H1 (cell line): ENCODE results near the gene DOP1A. TPM values are rescaled to one million over a fixed set of nuclear protein-coding genes. Genes with fewer than 3 reads are reported as not detected.

Experiments used
- CTCF ChIA-PET: fragments of 300-600 bp; sonication (Branson Sonifier 250); formaldehyde crosslinking; loops from one replicate; lab custom pipeline; 2021; ENCODE audit not compliant: partially characterized antibody; lab: Charles Lee
- POLR2A ChIA-PET: fragments of 300-600 bp; sonication (Branson Sonifier 250); formaldehyde crosslinking; loops from one replicate; lab custom pipeline; 2021; ENCODE audit warnings: inconsistent platforms; ENCODE audit not compliant: partially characterized antibody; lab: Charles Lee
- DNase-seq, 2 experiments: peaks; one replicate each; pipeline versions ENCODE4 v3.0.0 to v3.0.0-alpha.2; 2010 to 2022; ENCODE audit warnings: low spot score in 2 of 2, low read depth in 1 of 2, mixed read lengths in 1 of 2
- FAIRE-seq: peaks from 2 replicates; lab custom pipeline; 2011; peaks lifted over from hg19 to GRCh38; lab: Jason Lieb, UNC
- H2AFZ ChIP-seq: 2 replicates; pipeline ENCODE4 v1.8.1; 2012; ENCODE audit warnings: low read length, inconsistent platforms
- H2AK5ac ChIP-seq: 2 replicates; pipeline ENCODE4 v1.6.1; 2013; ENCODE audit warnings: low read depth, low read length
- H2BK120ac ChIP-seq: replicated peaks from 2 replicates; pipeline ENCODE3; 2013; ENCODE audit warnings: low read depth, low read length, inconsistent platforms
- H2BK12ac ChIP-seq: 2 replicates; pipeline ENCODE4 v1.6.1; 2013; ENCODE audit warnings: low read depth, low read length
- H2BK15ac ChIP-seq: 2 replicates; pipeline ENCODE4 v1.6.1; 2013; ENCODE audit warnings: low read length
- H2BK20ac ChIP-seq: 2 replicates; pipeline ENCODE4 v1.6.1; 2013; ENCODE audit warnings: low read length
- H2BK5ac ChIP-seq: 2 replicates; pipeline ENCODE4 v1.6.1; 2013; ENCODE audit warnings: low read depth, low read length
- H3K14ac ChIP-seq: 2 replicates; pipeline ENCODE4 v1.6.1; 2013; ENCODE audit warnings: inconsistent platforms; ENCODE audit not compliant: insufficient read length
- H3K18ac ChIP-seq: 2 replicates; pipeline ENCODE4 v1.6.1; 2013; ENCODE audit warnings: low read length; ENCODE audit errors: extremely low read depth
- H3K23ac ChIP-seq: 2 replicates; pipeline ENCODE4 v1.6.1; 2013; ENCODE audit warnings: inconsistent platforms; ENCODE audit not compliant: insufficient read length
- H3K23me2 ChIP-seq: 2 replicates; pipeline ENCODE4 v1.6.1; 2013; ENCODE audit warnings: low read depth, low read length
- H3K27ac ChIP-seq: 2 replicates; pipeline ENCODE4 v1.6.1; 2011; ENCODE audit warnings: low read depth, low read length, inconsistent platforms
- H3K27me3 ChIP-seq, 4 experiments: replicated peaks in 1 of 4; 1 replicate in 1 of 4; 2 replicates in 3 of 4; pipeline versions ENCODE4 v1.6.1 to v1.8.1; 2011 to 2013; ENCODE audit warnings: low read length in 3 of 4, mild to moderate bottlenecking in 3 of 4, inconsistent platforms in 2 of 4, mixed read lengths in 2 of 4, moderate library complexity in 1 of 4; ENCODE audit not compliant: control insufficient read depth in 3 of 4, insufficient read depth in 3 of 4; ENCODE audit errors: extremely low read depth in 1 of 4
- H3K36me3 ChIP-seq, 4 experiments: 2 replicates each; pipeline versions ENCODE4 v1.6.1 to v1.8.1; 2011 to 2013; ENCODE audit warnings: mild to moderate bottlenecking in 4 of 4, low read length in 3 of 4, moderate library complexity in 2 of 4, control low read depth in 1 of 4, inconsistent platforms in 1 of 4; ENCODE audit not compliant: insufficient read depth in 4 of 4, control insufficient read depth in 2 of 4
- H3K4ac ChIP-seq: replicated peaks from 2 replicates; pipeline ENCODE3; 2013; ENCODE audit warnings: low read length, low read depth, mixed read lengths, inconsistent platforms; ENCODE audit not compliant: insufficient read length
- H3K4me1 ChIP-seq, 4 experiments: replicated peaks in 1 of 4; 1 replicate in 1 of 4; 2 replicates in 3 of 4; pipeline versions ENCODE4 v1.6.1 to v1.8.1; 2011 to 2013; ENCODE audit warnings: low read length in 3 of 4, inconsistent platforms in 2 of 4, mixed read lengths in 1 of 4; ENCODE audit not compliant: insufficient read depth in 4 of 4, control insufficient read depth in 3 of 4
- H3K4me2 ChIP-seq, 2 experiments: 2 replicates each; pipeline versions ENCODE4 v1.6.1 to v1.8.1; 2011 to 2013; ENCODE audit warnings: low read depth in 2 of 2, low read length in 2 of 2, control low read depth in 1 of 2, inconsistent platforms in 1 of 2, mild to moderate bottlenecking in 1 of 2; ENCODE audit not compliant: insufficient read depth in 1 of 2
- H3K4me3 ChIP-seq, 4 experiments: fragments of 200-600, 300-600 bp in 1 of 4; sonication (generic), shearing (Covaris generic), sonication (Bioruptor Twin) in 1 of 4; 2 replicates each; pipeline versions ENCODE4 v1.5.1 to v1.8.1; 2011 to 2016; ENCODE audit warnings: low read length in 4 of 4, low read depth in 3 of 4, control low read depth in 2 of 4, inconsistent platforms in 2 of 4, mild to moderate bottlenecking in 2 of 4, mixed read lengths in 1 of 4, moderate library complexity in 1 of 4; ENCODE audit not compliant: insufficient read depth in 2 of 4; ENCODE audit errors: extremely low read depth in 1 of 4
- H3K56ac ChIP-seq: replicated peaks from 2 replicates; pipeline ENCODE3; 2013; ENCODE audit warnings: low read depth, mild to moderate bottlenecking, mixed read lengths, low read length, inconsistent platforms; ENCODE audit not compliant: insufficient read length
- H3K79me1 ChIP-seq: 2 replicates; pipeline ENCODE4 v1.6.1; 2013; ENCODE audit warnings: low read depth, low read length, control low read depth
- H3K79me2 ChIP-seq, 2 experiments: 2 replicates each; pipeline versions ENCODE4 v1.6.1 to v1.8.1; 2012 to 2013; ENCODE audit warnings: low read length in 2 of 2, mild to moderate bottlenecking in 2 of 2, inconsistent platforms in 1 of 2; ENCODE audit not compliant: insufficient read depth in 2 of 2, control insufficient read depth in 1 of 2
- H3K9ac ChIP-seq, 4 experiments: replicated peaks in 1 of 4; 1 replicate in 1 of 4; 2 replicates in 3 of 4; pipeline versions ENCODE4 v1.6.1 to v1.8.1; 2011 to 2013; ENCODE audit warnings: low read depth in 3 of 4, low read length in 3 of 4, control low read depth in 2 of 4, mild to moderate bottlenecking in 2 of 4, moderate library complexity in 2 of 4, inconsistent platforms in 1 of 4; ENCODE audit errors: extremely low read depth in 1 of 4
- H3K9me3 ChIP-seq, 2 experiments: 2 replicates each; pipeline versions ENCODE4 v1.6.1 to v1.8.1; 2012 to 2013; ENCODE audit warnings: mild to moderate bottlenecking in 2 of 2, moderate library complexity in 2 of 2, control low read depth in 1 of 2, inconsistent platforms in 1 of 2, low read depth in 1 of 2, low read length in 1 of 2, mixed read lengths in 1 of 2; ENCODE audit not compliant: insufficient read depth in 2 of 2
- H4K20me1 ChIP-seq, 2 experiments: replicated peaks in 1 of 2; 2 replicates each; pipeline versions ENCODE3 to v1.8.1; 2011 to 2013; ENCODE audit warnings: inconsistent platforms in 2 of 2, low read length in 2 of 2, mild to moderate bottlenecking in 1 of 2; ENCODE audit not compliant: insufficient read depth in 2 of 2, control insufficient read depth in 1 of 2
- H4K5ac ChIP-seq: 2 replicates; pipeline ENCODE4 v1.6.1; 2013; ENCODE audit warnings: low read length, low read depth, mixed read lengths, inconsistent platforms; ENCODE audit not compliant: insufficient read length
- H4K8ac ChIP-seq: 2 replicates; pipeline ENCODE4 v1.8.0; 2013; ENCODE audit warnings: mild to moderate bottlenecking, moderate library complexity, low read length, inconsistent platforms; ENCODE audit not compliant: insufficient read depth; ENCODE audit errors: extremely low read depth
- H4K91ac ChIP-seq: replicated peaks from 2 replicates; pipeline ENCODE3; 2013; ENCODE audit warnings: low read length, mixed read lengths, inconsistent platforms; ENCODE audit not compliant: insufficient read length
- BCL11A ChIP-seq, 2 experiments: IDR thresholded peaks; one replicate each; pipeline ENCODE4 v1.6.1; 2011; ENCODE audit warnings: low read depth in 2 of 2, low read length in 2 of 2, mild to moderate bottlenecking in 2 of 2
- BRCA1 ChIP-seq: IDR thresholded peaks from 2 replicates; pipeline ENCODE4 v1.6.1; 2012; ENCODE audit warnings: low read depth, low read length, improper control_type of control experiment
- CBX8 ChIP-seq: fragments of 300-800, 300-1000 bp; sonication (generic); IDR thresholded peaks from 2 replicates; pipeline ENCODE4 v1.7.1; 2016; ENCODE audit warnings: low read depth, low read length, borderline replicate concordance
- EGR1 ChIP-seq: IDR thresholded peaks from 2 replicates; pipeline ENCODE4 v1.6.1; 2011; ENCODE audit warnings: low read depth, low read length, borderline replicate concordance
- EZH2 ChIP-seq: fragments of 200-600 bp; sonication (generic); IDR thresholded peaks from 2 replicates; pipeline ENCODE4 v1.7.1; 2012; ENCODE audit warnings: low read depth, mild to moderate bottlenecking, moderate library complexity, low read length, inconsistent platforms; ENCODE audit not compliant: severe bottlenecking
- GTF2F1 ChIP-seq: IDR thresholded peaks from 2 replicates; pipeline ENCODE4 v1.6.1; 2012; ENCODE audit warnings: low read depth, low read length, improper control_type of control experiment, borderline replicate concordance
- JUND ChIP-seq: IDR thresholded peaks from 2 replicates; pipeline ENCODE4 v1.6.1; 2011; ENCODE audit warnings: mild to moderate bottlenecking, improper control_type of control experiment, low read length
- KDM1A ChIP-seq: fragments of 200-600, 300-600 bp; sonication (generic); IDR thresholded peaks from 2 replicates; pipeline ENCODE4 v1.7.1; 2016; ENCODE audit warnings: mild to moderate bottlenecking, low read length, borderline replicate concordance
- KDM4A ChIP-seq: IDR thresholded peaks from one replicate; pipeline ENCODE4 v1.7.1; 2012; ENCODE audit warnings: low read depth, mild to moderate bottlenecking, moderate library complexity, low read length, inconsistent platforms; ENCODE audit not compliant: severe bottlenecking
- NRF1 ChIP-seq: IDR thresholded peaks from 2 replicates; pipeline ENCODE4 v1.6.1; 2011; ENCODE audit warnings: mild to moderate bottlenecking, low read depth, low read length, improper control_type of control experiment
- RNF2 ChIP-seq: fragments of 200-900, 300-1000 bp; sonication (generic); IDR thresholded peaks from 2 replicates; pipeline ENCODE4 v1.7.1; 2016; ENCODE audit warnings: borderline replicate concordance, low read depth, mild to moderate bottlenecking, antibody characterized with exemption, low read length; ENCODE audit not compliant: poor library complexity, severe bottlenecking; ENCODE audit errors: missing control alignments
- SUZ12 ChIP-seq: fragments of 200-600 bp; sonication (generic); IDR thresholded peaks from 2 replicates; pipeline ENCODE4 v1.6.1; 2012; ENCODE audit warnings: mild to moderate bottlenecking, inconsistent platforms, low read length, moderate library complexity, mixed read lengths
- YY1 ChIP-seq: IDR thresholded peaks from 2 replicates; pipeline ENCODE4 v1.6.1; 2011; ENCODE audit warnings: low read depth, mild to moderate bottlenecking, low read length
- ZNF274 ChIP-seq: IDR thresholded peaks from 2 replicates; pipeline ENCODE4 v1.7.0; 2012; ENCODE audit warnings: low read length, borderline replicate concordance; ENCODE audit errors: extremely low read depth
- WGBS, 2 experiments: shearing (Covaris generic) in 1 of 2; methylation state at CpG; one replicate each; pipeline versions ENCODE4 v1.1.6 to v1.1.7; 2013 to 2015; ENCODE audit warnings: low lambda C conversion rate in 2 of 2, mixed read lengths in 2 of 2, inconsistent platforms in 1 of 2, low coverage in 1 of 2, missing lambda C conversion rate in 1 of 2; ENCODE audit not compliant: insufficient replicate concordance in 2 of 2, insufficient coverage in 1 of 2, insufficient read length in 1 of 2; ENCODE audit errors: extremely low coverage in 1 of 2, missing lambda C conversion rate in 1 of 2; 5-methylcytosine and 5-hydroxymethylcytosine counted together
- polyA plus RNA-seq, 7 experiments: library from polyadenylated mRNA; depleted of rRNA in 3 of 7; stranded (reverse) in 5 of 7; unstranded in 2 of 7; fragments of >200 nt in 5 of 7; fragments of 200-250 nt in 2 of 7; gene quantifications; 1 replicate in 5 of 7; 2 replicates in 1 of 7; 4 replicates in 1 of 7; pipeline versions ENCODE4 v1.2.1 to v1.2.3, GENCODE V29; 2011 to 2013; ENCODE audit warnings: missing spikeins in 2 of 7, mixed read lengths in 2 of 7
- total RNA-seq: library from RNA; stranded (reverse); fragmentation: NEBNext Ultra II Directional; extraction: Animal tissue kit (Norgen Biotek cat#: 25700); gene quantifications from 2 replicates; pipeline ENCODE4 v1.2.1, GENCODE V29; 2021

The DOP1A gene
- total and polyA plus RNA-seq, 2 of the 8 experiments (the other 6 are each of a cell fraction or from before 2014, with no cell fraction given) = 7.5 to 14.7 TPM

DNA sequence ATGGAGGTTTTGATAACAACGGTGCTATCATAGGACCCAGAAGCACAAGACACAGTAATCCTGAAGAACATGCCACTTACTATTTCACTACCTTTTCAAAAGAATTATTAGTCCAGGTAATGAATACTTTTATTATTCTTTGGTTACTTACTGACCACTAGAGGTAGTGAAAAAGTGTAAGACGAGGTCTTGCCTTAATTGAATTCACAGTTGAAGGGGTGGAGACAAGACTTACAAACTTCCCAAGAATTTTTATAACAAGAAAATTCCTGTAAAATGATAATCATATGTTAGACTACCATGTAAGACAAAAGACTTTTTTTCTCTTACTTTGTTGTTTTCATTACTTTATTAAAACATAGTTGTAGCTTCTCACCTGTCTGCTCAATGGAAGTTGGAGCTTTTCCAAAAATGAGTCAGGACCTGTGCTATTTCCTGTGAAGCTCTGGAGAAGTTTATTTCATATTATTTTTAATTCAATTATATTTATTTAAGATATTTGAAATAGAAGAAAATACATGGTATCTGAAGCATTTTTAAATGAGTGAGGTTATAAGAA lies 52.4 kb downstream of the DOP1A start:
- Histone ChIP-seq H3K23me2 (no peaks in the 10 kb centered on the region), H3K14ac (no peak overlapping the region), H3K79me1 (no peaks in the 10 kb centered on the region), H4K20me1 (no peaks in the 10 kb centered on the region), H3K23ac (no peak overlapping the region), H3K79me2 (no peaks in the 10 kb centered on the region), H3K18ac (no peak overlapping the region), H3K4ac (no peak overlapping the region), H2BK12ac (no peak overlapping the region), H3K27me3 (no peaks in the 10 kb centered on the region), H4K8ac (no peak overlapping the region), H2BK120ac (no peak overlapping the region), H4K5ac (no peak overlapping the region), H2AK5ac (no peak overlapping the region), H3K27ac (no peak overlapping the region), H3K4me1 (no peaks in the 10 kb centered on the region), H3K9ac (no peak overlapping the region), H3K4me2 (no peak overlapping the region), H3K9me3 (no peaks in the 10 kb centered on the region), H3K4me3 (no peak overlapping the region), H2AFZ (no peak overlapping the region), H3K36me3 (peaks cover 0 to 29% (median 2%) of the 10 kb centered on the region in 4 experiments; a peak in 4 of 8 replicates), H2BK20ac (no peak overlapping the region), H2BK15ac (no peak overlapping the region), H3K56ac (no peak overlapping the region), H4K91ac (no peak overlapping the region), H2BK5ac (no peak overlapping the region)
- FAIRE-seq (no peak), DNase-seq (no peak)
- POLR2A ChIA-PET = no interaction called here
- WGBS, 2 experiments = 88% methylated on average over 2 of the region's 2 CpGs; no CpG with 5 or more reads in 1 of the 2 experiments
- CTCF ChIA-PET = interaction anchor here (1.4 kb wide), 1 partner anchor 11 kb away, joined by 3 read pairs; no protein-coding TSS in a partner anchor
- TF ChIP-seq BRCA1 (no peak), EGR1 (no peak), SUZ12 (no peak), GTF2F1 (no peak), JUND (no peak), KDM4A (no peak), NRF1 (no peak), EZH2 (no peak), YY1 (no peak), RNF2 (no peak), CBX8 (no peak), ZNF274 (no peak), BCL11A (IDR thresholded peaks at IDR 0.05; ENCODE audit: low read depth in 2 of 2, low read length in 2 of 2) (no peak), KDM1A (no peak)
